B cell (primary cell): Measurements from ENCODE around the gene NAXD. TPM values are rescaled to one million over a fixed set of nuclear protein-coding genes. Genes with fewer than 3 reads are reported as not detected.
A peak's percentile ranks its signal among the peaks of the same experiment; 100 is the strongest.

ENCODE experiments used
- ATAC-seq: fragments of 200-7000 bp; cut with Tn5 transposase; one replicate; pipeline ENCODE4 v1.10.0; 2021; ENCODE audit warnings: low read depth, mild to moderate bottlenecking, moderate number of reproducible peaks, moderate library complexity
- CTCF ChIA-PET: fragments of 350-600 bp; sonication (Branson Sonifier 250); formaldehyde crosslinking; loops from one replicate; lab custom pipeline; 2021; ENCODE audit warnings: antibody characterized with exemption, inconsistent platforms; lab: Charles Lee
- POLR2A ChIA-PET: fragments of 350-600 bp; sonication (Branson Sonifier 250); formaldehyde crosslinking; loops from one replicate; lab custom pipeline; 2021; ENCODE audit warnings: antibody characterized with exemption; lab: Charles Lee
- DNase-seq: peaks from one replicate; pipeline ENCODE4 v3.0.0; 2013
- H2AFZ ChIP-seq: 2 replicates; pipeline ENCODE4 v1.6.1; 2012; ENCODE audit warnings: mild to moderate bottlenecking, low read depth, low read length; ENCODE audit not compliant: insufficient read depth, poor library complexity, severe bottlenecking
- H3K27ac ChIP-seq, 2 donors: 1 replicate in 1 of 2; 2 replicates in 1 of 2; pipeline ENCODE4 v1.5.1; 2012 to 2013; ENCODE audit warnings: low read length in 2 of 2, mild to moderate bottlenecking in 2 of 2, moderate library complexity in 1 of 2
- H3K27me3 ChIP-seq, 4 experiments: fragments of 200-600 bp in 1 of 4; sonication (generic) in 1 of 4; replicated peaks in 1 of 4; 1 replicate in 2 of 4; 2 replicates in 2 of 4; pipeline versions ENCODE4 v1.6.1 to v1.7.0; 2013 to 2016; ENCODE audit warnings: low read length in 3 of 4, mild to moderate bottlenecking in 2 of 4, mixed read lengths in 1 of 4, moderate library complexity in 1 of 4; ENCODE audit not compliant: insufficient read depth in 4 of 4, control insufficient read depth in 3 of 4; ENCODE audit errors: control extremely low read depth in 1 of 4
- H3K36me3 ChIP-seq, 2 experiments: replicated peaks in 1 of 2; 1 replicate in 1 of 2; 2 replicates in 1 of 2; pipeline versions ENCODE4 v1.6.1 to v1.7.1; 2013; ENCODE audit warnings: low read length in 1 of 2; ENCODE audit not compliant: insufficient read depth in 2 of 2, control insufficient read depth in 1 of 2; ENCODE audit errors: control extremely low read depth in 1 of 2, extremely low read depth in 1 of 2
- H3K4me1 ChIP-seq, 2 donors: fragments of 200-600 bp in 1 of 2; sonication (generic) in 1 of 2; 1 replicate in 1 of 2; 2 replicates in 1 of 2; pipeline versions ENCODE4 v1.5.1 to v1.6.1; 2013 to 2017; ENCODE audit warnings: low read length in 2 of 2; ENCODE audit not compliant: control insufficient read depth in 2 of 2, insufficient read depth in 2 of 2
- H3K4me2 ChIP-seq: replicated peaks from 2 replicates; pipeline ENCODE3; 2012; ENCODE audit warnings: mild to moderate bottlenecking, low read depth, low read length; ENCODE audit not compliant: poor library complexity, severe bottlenecking
- H3K4me3 ChIP-seq, 5 experiments: fragments of 200-600 bp in 1 of 5; sonication (generic) in 1 of 5; 1 replicate in 3 of 5; 2 replicates in 2 of 5; pipeline versions ENCODE4 v1.5.1 to v1.7.0; 2011 to 2016; ENCODE audit warnings: low read length in 4 of 5, mild to moderate bottlenecking in 4 of 5, low read depth in 2 of 5, control low read depth in 1 of 5, moderate library complexity in 1 of 5; ENCODE audit not compliant: insufficient read depth in 1 of 5; ENCODE audit errors: control extremely low read depth in 1 of 5, extremely low read depth in 1 of 5
- H3K79me2 ChIP-seq: fragments of 200-600 bp; sonication (generic); one replicate; pipeline ENCODE4 v1.6.0; 2016; ENCODE audit warnings: low read length; ENCODE audit not compliant: control insufficient read depth, insufficient read depth
- H3K9ac ChIP-seq: fragments of 200-600 bp; sonication (generic); 2 replicates; pipeline ENCODE4 v1.6.1; 2017; ENCODE audit warnings: mild to moderate bottlenecking, low read length, moderate library complexity
- H3K9me3 ChIP-seq, 3 donors: one replicate each; pipeline versions ENCODE4 v1.6.1 to v1.7.1; 2013; ENCODE audit warnings: low read length in 2 of 3; ENCODE audit not compliant: control insufficient read depth in 2 of 3, insufficient read depth in 1 of 3; ENCODE audit errors: control extremely low read depth in 1 of 3
- H4K20me1 ChIP-seq: 2 replicates; pipeline ENCODE4 v1.6.0; 2012; ENCODE audit warnings: mild to moderate bottlenecking, low read length; ENCODE audit not compliant: insufficient read depth, control insufficient read depth, poor library complexity, severe bottlenecking
- H3K27ac Mint-ChIP-seq: one replicate; pipeline ENCODE4 v1.8.0; 2021; ENCODE audit warnings: mixed read lengths
- H3K27me3 Mint-ChIP-seq: one replicate; pipeline ENCODE4 v1.8.0; 2021; ENCODE audit warnings: mixed read lengths
- H3K4me1 Mint-ChIP-seq: one replicate; pipeline ENCODE4 v1.8.0; 2021; ENCODE audit warnings: mixed read lengths
- H3K4me3 Mint-ChIP-seq: one replicate; pipeline ENCODE4 v1.8.0; 2021; ENCODE audit warnings: mixed read lengths
- H3K9me3 Mint-ChIP-seq: one replicate; pipeline ENCODE4 v1.8.0; 2022; ENCODE audit warnings: mixed read lengths; ENCODE audit not compliant: insufficient read depth
- EZH2 ChIP-seq: IDR thresholded peaks from 2 replicates; pipeline ENCODE4 v1.6.1; 2012; ENCODE audit warnings: borderline replicate concordance, low read depth, mild to moderate bottlenecking, moderate library complexity, low read length; ENCODE audit not compliant: insufficient read depth, poor library complexity, severe bottlenecking
- WGBS: methylation state at CpG from one replicate; pipeline ENCODE4 v1.1.5; 2013; ENCODE audit warnings: missing lambda C conversion rate; ENCODE audit not compliant: insufficient coverage; 5-methylcytosine and 5-hydroxymethylcytosine counted together
- intact Hi-C: fragments of 100-400 bp; cut with micrococcal nuclease; formaldehyde crosslinking; loops from one replicate; pipeline ENCODE4 v1.10.0; 2022
- polyA plus RNA-seq: library from polyadenylated mRNA; depleted of rRNA; stranded (reverse); fragments of >200 nt; gene quantifications from 2 replicates; pipeline ENCODE4 v1.2.3, GENCODE V29; 2012
- total RNA-seq, 2 donors: library from RNA; stranded (reverse); fragments of 120-200 nt in 1 of 2; gene quantifications; 1 replicate in 1 of 2; 2 replicates in 1 of 2; pipeline versions ENCODE4 v1.2.3 to v1.2.4, GENCODE V29; 2013 to 2022
- TF ChIP-seq, protein P1 (sequence below): fragments of 200-600 bp; IDR thresholded peaks from one replicate; pipeline ENCODE4 v1.8.0; 2022; ENCODE audit warnings: antibody characterized with exemption, mild to moderate bottlenecking

NAXD gene
- total and polyA plus RNA-seq, 2 donors (not counting 1 experiment from before 2014, with no cell fraction given) = 28.4 to 33.3 TPM

- Histone ChIP-seq H4K20me1 (no peaks in the 10 kb centered on the region), H3K4me2 (peak overlapping the region; percentile 65), H3K4me1 (peaks cover 50 to 51% of the 10 kb centered on the region in 2 donors), H3K79me2 (peaks cover 49% of the 10 kb centered on the region), H3K9me3 (no peaks in the 10 kb centered on the region), H3K9ac (no peak overlapping the region), H2AFZ (no peak overlapping the region), H3K27ac (no peak overlapping the region), H3K36me3 (peaks cover 0 to 42% of the 10 kb centered on the region in 2 experiments), H3K4me3 (no peak overlapping the region), H3K27me3 (no peaks in the 10 kb centered on the region)
- no peak for DNase-seq
- WGBS = 94% methylated on average over 14 of the region's 14 CpGs
- POLR2A ChIA-PET = interaction anchor here (0.5 to 2.0 kb wide), 3 partner anchors 24 to 63 kb away, joined by 3 to 8 read pairs (median 6); partner anchors contain the start of gene ING1
- CTCF ChIA-PET = interaction anchor here (0.8 to 4.3 kb wide), 5 partner anchors 25 to 196 kb away, joined by 3 to 12 read pairs (median 6); partner anchors contain the start of gene NAXD
- TF ChIP-seq, protein P1, sequence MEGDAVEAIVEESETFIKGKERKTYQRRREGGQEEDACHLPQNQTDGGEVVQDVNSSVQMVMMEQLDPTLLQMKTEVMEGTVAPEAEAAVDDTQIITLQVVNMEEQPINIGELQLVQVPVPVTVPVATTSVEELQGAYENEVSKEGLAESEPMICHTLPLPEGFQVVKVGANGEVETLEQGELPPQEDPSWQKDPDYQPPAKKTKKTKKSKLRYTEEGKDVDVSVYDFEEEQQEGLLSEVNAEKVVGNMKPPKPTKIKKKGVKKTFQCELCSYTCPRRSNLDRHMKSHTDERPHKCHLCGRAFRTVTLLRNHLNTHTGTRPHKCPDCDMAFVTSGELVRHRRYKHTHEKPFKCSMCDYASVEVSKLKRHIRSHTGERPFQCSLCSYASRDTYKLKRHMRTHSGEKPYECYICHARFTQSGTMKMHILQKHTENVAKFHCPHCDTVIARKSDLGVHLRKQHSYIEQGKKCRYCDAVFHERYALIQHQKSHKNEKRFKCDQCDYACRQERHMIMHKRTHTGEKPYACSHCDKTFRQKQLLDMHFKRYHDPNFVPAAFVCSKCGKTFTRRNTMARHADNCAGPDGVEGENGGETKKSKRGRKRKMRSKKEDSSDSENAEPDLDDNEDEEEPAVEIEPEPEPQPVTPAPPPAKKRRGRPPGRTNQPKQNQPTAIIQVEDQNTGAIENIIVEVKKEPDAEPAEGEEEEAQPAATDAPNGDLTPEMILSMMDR = no peak
- TF ChIP-seq EZH2 = no peak
- no peak overlapping the region for H3K27ac Mint-ChIP-seq
- H3K27me3 Mint-ChIP-seq = no peaks in the 10 kb centered on the region
- peaks cover 62% of the 10 kb centered on the region for H3K4me1 Mint-ChIP-seq
- no peaks in the 10 kb centered on the region for H3K9me3 Mint-ChIP-seq
- no peak for ATAC-seq
- H3K4me3 Mint-ChIP-seq = no peak overlapping the region
- intact Hi-C loops = no loop called here
These were observed 35.9 kb downstream of the NAXD start for GRCh38 chr13:110651271-110651670.

- intact Hi-C loops = no loop called here
- Histone ChIP-seq H2AFZ (no peak overlapping the region), H4K20me1 (no peaks in the 10 kb centered on the region), H3K4me1 (peaks cover 52% of the 10 kb centered on the region in 2 donors), H3K79me2 (peaks cover 49% of the 10 kb centered on the region), H3K4me2 (peak overlapping the region; percentile 65), H3K27ac (peak overlapping the region; percentile 44 to 56), H3K9ac (peak overlapping the region; percentile 16), H3K9me3 (no peaks in the 10 kb centered on the region), H3K36me3 (peaks cover 0 to 39% of the 10 kb centered on the region in 2 experiments), H3K4me3 (no peak overlapping the region), H3K27me3 (no peaks in the 10 kb centered on the region)
- H3K4me3 Mint-ChIP-seq = peak overlapping the region; percentile 84
- DNase-seq = no peak
- H3K4me1 Mint-ChIP-seq = peaks cover 63% of the 10 kb centered on the region
- ChIA-PET POLR2A (interaction anchor here (0.5 to 2.0 kb wide), 6 partner anchors 23 to 63 kb away, joined by 3 to 8 read pairs (median 4); partner anchors contain the start of genes CARS2 and ING1), CTCF (interaction anchor here (0.8 to 2.0 kb wide), 8 partner anchors 12 to 196 kb away, joined by 3 to 10 read pairs (median 4); partner anchors contain the start of gene NAXD)
- no peaks in the 10 kb centered on the region for H3K27me3 Mint-ChIP-seq
- peak overlapping the region; percentile 83 for H3K27ac Mint-ChIP-seq
- 97% methylated on average over 12 of the region's 16 CpGs for WGBS
- ATAC-seq = no peak
- TF ChIP-seq EZH2 = no peak
- TF ChIP-seq, protein P1 = no peak
- no peaks in the 10 kb centered on the region for H3K9me3 Mint-ChIP-seq
These were observed 36.4 kb downstream of the NAXD start for GRCh38 chr13:110651726-110652230.
